ENCODE data around the gene KAZN.

- TF ChIP-seq CTCF (IDR thresholded peaks at IDR 0.05; ENCODE audit: low read length) (no peak), EZH2 (IDR thresholded peaks at IDR 0.05; ENCODE audit: borderline replicate concordance, low read length) (no peak)
Observed at GRCh38 chr1:14850563-14850962, 252.1 kb downstream of the KAZN start.
